Fibroblast of lung (primary cell): ENCODE data around the gene DTL.

Experiments
- EZH2 ChIP-seq: IDR thresholded peaks from 2 replicates; pipeline ENCODE4 v1.5.1; 2012; ENCODE audit warnings: low read length, control low read depth, mild to moderate bottlenecking; ENCODE audit errors: missing control alignments
- TF ChIP-seq, protein P1 (sequence below), 2 donors: IDR thresholded peaks in 1 of 2; conservative IDR thresholded peaks in 1 of 2; 1 replicate in 1 of 2; 2 replicates in 1 of 2; pipeline ENCODE4 v1.5.1; 2011 to 2012; ENCODE audit warnings: low read length in 2 of 2, control low read depth in 1 of 2, inconsistent platforms in 1 of 2, low read depth in 1 of 2, mild to moderate bottlenecking in 1 of 2

- TF ChIP-seq, protein P1, sequence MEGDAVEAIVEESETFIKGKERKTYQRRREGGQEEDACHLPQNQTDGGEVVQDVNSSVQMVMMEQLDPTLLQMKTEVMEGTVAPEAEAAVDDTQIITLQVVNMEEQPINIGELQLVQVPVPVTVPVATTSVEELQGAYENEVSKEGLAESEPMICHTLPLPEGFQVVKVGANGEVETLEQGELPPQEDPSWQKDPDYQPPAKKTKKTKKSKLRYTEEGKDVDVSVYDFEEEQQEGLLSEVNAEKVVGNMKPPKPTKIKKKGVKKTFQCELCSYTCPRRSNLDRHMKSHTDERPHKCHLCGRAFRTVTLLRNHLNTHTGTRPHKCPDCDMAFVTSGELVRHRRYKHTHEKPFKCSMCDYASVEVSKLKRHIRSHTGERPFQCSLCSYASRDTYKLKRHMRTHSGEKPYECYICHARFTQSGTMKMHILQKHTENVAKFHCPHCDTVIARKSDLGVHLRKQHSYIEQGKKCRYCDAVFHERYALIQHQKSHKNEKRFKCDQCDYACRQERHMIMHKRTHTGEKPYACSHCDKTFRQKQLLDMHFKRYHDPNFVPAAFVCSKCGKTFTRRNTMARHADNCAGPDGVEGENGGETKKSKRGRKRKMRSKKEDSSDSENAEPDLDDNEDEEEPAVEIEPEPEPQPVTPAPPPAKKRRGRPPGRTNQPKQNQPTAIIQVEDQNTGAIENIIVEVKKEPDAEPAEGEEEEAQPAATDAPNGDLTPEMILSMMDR (conservative IDR thresholded peaks at IDR 0.05 in 1 of 2, IDR thresholded peaks at IDR 0.05 in 1 of 2; ENCODE audit: low read depth in 1 of 2, low read length in 2 of 2) = no peak
- no peak for TF ChIP-seq EZH2
Measured at GRCh38 chr1:212007886-212008285, 27.7 kb upstream of the DTL start.
